ENCODE results near the gene MIOS.

Gene MIOS

DNA sequence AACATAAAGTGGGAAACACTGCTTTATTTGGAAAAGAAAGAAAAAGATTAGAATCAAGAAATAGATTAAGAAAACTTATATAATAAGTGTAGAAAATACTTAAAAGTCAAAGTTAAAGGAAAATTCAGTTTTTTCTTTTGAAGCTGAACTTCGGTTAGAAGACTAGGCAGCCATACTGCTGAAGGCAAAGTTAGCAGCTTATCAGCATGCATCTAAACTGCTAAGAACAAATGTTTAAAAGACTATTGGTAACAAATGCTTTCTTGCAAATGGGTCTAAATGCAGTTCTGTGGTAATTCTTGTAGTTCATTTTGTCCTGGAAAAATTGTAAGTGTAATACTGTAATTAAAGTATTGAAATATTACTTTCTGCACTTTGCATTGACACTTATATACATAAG, 18.0 kb downstream of the MIOS start:
- no peak for DNase-seq

DNA sequence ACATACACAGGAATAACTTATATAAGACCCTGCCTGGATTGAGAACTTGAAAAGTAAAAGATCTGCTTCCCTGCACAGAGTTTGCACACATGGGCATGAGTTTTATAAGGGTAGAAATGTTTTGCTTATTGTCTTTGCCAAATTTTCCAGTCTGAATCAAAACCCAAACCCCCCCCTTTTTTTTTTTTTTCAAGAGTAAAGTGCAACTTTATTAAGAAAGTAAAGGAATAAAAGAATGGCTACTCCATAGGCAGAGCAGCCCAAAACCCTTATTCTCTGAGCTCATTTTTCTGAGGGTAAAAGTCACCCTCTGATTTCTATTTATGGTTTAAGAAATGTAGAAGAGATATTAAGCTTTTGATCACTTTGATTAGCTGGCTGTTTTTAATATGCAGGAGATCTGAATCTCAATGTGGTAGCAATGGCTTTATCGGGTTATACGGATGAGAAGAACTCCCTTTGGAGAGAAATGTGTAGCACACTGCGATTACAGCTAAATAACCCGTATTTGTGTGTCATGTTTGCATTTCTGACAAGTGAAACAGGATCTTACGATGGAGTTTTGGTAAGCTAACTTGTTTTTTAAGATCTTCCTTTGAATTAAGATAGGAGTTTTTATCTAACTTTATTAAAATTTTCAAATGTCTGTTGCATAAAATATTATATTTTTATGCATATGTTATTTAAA, 18.7 kb downstream of the MIOS start:
- no peak for DNase-seq

DNA sequence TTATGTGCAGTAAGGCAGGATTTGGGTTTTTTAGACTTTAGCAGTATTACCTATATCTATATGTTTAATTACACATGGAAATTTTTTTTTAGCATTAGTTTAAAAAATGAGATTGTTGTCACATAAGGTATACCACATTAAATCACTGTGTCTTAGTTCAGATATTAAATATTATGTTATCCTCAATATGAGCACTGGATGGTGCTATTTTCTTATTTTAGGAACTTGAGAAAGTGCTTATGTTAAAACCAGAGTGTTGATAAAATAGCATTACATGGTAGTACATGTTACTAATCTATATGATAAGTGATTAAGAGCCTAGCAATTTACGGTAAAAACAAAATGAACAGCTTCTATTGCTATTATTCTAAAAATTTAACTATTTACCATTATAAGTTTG, 28.8 kb downstream of the MIOS start:
- no peak for DNase-seq

DNA sequence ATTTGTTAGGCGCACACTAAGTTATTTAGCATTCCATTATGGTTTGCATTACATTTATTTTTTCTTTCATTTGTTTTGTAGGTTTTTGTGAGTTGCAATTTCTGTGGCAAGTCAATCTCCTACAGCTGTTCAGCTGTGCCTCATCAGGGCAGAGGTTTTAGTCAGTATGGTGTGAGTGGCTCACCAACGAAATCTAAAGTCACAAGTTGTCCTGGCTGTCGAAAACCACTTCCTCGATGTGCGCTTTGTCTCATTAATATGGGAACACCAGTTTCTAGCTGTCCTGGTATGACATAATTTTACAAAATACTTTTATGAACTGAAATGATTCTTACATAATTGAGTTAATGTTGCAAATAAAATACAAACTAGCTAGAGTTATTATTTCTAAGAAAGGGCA, 29.5 kb downstream of the MIOS start:
- DNase-seq, result no peak

DNA sequence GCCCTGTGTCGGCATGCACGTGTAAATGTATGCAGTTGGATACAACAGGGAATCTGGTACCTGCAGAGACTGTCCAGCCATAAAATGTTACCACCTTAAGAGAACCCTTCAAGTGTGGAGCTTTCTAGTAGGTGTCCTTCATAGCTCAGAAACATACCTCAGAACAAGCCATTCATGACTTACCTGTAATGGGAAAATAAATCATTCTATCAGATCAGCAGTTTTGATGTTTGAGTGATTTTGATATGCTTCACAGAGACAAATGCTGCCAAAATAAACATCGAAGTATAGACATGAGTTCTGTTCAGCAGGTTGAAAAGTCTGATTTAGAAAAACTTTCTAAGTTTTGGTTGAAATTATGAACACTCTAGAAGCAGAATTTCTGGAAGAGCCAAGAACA, 40.3 kb downstream of the MIOS start:
- no peak for DNase-seq

DNA sequence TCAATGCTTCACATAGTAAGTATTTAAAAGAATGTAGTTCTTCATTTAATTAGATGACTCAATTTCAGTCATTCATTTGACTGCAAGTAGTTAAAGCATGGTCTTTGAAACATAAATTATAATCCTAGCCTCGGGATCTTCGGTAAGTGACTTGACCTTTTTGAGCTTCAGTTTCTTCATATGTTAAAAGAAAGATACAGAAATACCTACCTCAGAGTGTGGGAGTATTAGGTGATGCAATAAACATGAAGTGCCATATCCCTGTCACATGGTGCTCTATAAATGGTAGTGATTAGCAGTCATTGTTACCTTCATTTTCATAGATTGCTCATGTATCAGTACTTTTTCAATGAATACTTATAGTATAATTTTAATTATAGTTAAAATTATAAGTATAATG, 42.6 kb downstream of the MIOS start:
- DNase-seq, result no peak

DNA sequence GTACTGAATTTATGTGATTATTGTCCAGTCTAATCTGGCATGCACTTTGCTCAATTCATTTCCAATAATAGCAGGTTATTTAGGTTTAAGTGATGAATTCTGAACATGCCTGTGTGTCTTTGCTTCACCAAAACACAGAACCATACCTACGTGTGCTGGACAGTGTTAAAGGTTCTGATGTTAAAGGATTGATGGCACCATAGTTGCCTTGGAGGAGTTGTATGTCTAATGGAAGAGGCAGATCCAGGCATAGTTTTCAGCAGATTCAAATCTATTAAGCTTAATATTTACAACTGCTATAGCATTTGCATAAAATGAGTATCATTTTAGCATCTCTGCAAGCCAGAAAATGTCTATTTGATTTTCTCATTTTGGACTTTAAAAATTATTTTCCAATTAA, 45.8 kb downstream of the MIOS start:
- no peak for DNase-seq

DNA sequence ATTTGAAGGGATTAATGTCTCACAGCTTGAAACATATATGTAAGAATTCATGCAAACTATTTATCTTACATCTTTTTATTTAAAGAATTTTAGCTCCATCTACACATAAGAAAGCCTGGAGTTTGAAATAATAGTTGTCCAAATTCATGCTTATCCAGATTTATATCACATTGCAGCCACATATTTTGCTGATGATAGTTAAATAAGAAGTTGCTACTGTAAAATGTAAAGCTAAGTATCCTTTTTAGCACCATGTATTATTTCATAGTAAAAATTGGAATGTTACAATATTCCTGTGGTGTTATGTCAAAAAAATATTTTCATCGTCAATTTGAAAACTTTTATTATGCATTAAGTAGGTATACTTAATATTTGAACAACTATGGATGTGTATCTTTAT, 46.5 kb downstream of the MIOS start:
- DNase-seq, result no peak

DNA sequence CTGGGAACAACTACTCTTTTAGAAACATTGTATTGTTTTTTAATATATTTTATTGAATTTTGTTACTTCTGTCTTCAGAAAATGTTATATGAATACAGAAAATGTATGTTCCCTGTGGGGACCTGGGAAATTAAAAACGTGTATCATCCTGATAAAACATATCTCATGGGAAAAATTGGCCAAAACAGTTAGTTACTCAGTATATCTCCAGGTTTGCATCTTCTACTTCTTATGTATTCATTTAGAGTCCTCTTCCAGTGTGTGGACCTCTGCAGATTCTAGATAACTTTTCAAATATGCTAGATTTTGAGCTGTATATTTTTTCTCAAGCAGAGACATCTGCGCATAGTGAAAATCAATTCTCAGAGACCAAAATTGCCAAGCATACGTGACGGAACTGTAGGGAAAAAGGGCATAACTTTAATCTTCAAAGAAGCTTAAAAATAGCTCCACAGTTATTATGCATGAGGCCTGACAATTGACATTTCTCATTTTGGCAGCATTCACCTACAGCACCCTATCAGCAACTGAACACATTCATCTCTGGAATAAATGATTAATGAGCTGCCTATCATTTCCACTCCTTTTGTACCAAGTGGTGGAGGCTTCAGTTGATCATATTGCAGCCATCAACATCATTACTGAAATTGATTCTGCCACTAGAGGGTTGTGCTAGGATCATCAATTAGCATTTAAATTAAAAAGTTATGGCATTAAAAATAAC, 47.5 kb downstream of the MIOS start:
- no peak for DNase-seq

DNA sequence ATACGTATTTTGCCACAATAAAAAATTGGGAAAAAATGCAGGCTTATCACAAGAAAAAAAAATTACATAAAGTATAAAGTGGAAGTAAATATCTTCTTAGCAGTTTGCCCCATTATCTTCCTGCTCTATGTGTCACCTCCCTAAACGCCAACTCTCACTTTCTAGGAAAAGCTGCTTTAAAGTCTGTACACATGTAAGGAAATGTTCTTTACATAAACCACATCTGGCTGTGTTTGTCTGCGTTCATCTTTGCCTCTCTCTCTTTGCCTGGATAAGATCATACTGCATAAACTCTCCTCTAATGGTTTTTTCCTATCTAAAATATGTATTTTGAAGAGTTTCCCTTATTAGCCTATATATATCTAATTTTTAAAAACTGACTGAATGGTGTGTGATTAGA, 50.9 kb downstream of the MIOS start:
- no peak for DNase-seq

DNA sequence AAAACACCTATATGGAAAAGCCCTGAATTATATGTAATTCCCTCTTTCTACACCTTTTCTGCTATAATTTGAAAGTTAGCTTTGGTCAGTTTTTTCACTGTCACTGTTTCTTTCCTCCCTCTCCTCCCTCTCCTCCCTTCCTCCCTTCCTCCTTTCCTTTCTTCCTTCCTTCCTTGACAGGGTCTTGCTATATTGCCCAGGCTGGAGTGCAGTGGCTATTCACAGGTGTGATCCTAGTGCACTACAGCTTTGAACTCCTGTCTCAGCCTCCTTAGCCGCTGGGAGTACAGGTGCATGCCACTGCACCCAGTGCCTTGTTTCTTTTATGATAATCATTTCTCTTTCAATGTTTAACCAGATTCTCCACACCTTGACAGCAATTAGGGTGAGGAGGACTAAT, 51.7 kb downstream of the MIOS start:
- no peak for DNase-seq

DNA sequence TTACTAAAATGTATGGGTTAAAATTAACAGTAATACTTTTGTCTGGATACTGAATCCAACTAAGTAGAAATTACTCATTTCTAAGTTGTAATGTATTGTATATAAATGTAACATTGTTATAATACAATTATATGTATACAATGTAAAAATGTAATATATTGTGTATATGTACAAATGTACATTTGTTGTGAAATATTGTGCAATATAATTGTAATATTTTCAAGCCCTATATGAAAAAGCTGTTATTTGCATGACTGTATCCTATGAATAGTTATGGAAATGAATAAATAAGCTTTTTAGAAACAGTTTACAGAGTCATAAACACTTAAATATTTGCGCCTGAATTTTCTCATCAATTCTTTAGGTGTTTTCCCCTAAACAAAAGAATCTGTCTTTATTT, 53.6 kb downstream of the MIOS start:
- no peak for DNase-seq

DNA sequence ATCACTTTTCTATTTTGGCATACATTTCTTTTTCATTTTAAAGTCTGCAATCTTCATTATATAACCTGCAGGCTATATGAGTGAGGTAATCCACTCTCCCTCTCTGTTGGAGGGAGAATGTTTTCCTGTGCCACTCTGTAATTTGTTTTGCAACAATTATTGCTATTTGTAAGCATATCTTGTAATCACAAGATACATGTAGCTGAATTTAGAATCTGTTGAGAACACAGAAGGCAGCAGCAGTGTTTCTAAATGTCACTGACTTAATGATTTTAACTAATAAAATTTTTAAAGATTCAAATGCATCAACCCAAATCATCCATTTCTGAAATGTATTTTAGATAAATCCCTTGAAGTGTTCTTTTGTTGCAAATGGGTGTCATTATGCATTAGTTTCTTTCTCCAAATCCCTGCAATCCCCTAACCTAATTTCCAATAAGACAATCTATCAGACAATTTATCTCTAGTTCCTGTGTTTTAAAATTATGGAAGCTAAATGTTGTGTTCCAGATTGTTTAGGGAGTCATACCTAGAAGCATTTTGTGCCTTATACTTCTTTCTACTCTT, 54.0 kb downstream of the MIOS start:
- no peak for DNase-seq

DNA sequence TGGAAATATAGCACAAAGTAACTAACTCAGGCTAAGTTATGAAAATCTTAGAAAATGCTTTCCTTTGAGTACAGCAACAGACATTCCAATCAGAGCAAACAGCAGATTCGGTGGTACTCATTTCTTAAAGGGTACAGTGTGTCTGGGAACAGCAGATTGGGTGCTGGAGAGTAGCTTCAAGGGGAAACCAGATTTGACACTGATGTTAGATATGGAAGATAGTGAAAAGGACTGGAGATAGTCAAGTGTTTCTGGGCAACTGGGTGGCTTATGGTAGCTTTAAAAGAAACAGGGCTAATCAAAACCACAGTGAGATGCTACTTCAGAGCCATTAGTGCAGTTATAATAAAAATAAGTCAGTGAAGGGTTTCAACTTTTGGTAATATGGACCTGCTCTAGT, 61.8 kb downstream of the MIOS start:
- DNase-seq, result no peak

DNA sequence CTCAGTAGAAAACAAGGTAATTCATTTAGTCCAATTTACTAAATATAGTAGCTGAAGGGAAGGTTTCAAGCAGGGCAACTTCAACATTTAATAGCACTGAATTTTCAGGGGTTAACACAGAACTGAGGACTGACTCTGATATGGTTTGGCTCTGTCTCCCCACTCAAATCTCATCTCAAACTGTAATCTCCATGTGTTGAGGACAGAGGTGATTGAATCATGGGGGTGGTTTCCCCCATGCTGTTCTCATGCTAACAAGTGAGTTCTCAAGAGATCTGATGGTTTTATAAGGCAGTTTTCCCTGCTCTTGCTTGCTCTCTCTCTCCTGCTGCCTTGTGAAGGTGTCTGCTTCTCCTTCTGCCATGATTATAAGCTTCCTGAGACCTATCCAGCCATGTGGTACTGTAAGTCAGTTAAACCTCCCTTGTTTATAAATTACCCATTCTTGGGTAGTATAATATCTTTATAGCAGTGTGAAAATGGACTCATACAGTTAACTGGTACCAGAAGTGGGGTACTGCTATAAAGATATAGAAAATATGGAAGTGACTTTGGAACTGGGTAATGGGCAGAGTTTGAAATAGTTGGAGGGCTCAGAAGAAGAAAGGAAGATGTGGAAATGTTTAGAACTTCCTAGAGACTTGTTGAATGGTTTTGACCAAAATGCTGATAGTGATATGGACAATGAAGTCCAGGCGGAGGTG, 64.1 kb downstream of the MIOS start:
- no peak for DNase-seq

DNA sequence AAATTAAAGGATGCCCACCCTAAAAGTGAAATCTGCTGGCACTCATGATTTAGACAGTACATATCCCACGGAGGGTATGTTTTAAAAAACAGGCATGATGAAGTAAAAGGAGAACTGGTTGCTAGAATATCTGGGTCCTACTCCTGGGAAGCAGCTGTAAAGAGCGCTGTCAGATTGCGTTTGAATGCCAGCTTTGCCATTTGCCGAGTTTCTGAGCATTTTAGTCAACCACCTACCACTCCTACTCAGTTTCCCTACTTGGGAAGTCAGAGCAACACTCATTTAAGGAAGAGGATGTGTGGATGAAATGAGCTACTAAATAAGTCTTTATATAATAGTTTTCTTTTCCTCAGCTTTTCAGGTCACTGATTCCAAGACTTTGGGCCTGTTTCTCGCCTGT, 72.7 kb downstream of the MIOS start:
- no peak for DNase-seq

DNA sequence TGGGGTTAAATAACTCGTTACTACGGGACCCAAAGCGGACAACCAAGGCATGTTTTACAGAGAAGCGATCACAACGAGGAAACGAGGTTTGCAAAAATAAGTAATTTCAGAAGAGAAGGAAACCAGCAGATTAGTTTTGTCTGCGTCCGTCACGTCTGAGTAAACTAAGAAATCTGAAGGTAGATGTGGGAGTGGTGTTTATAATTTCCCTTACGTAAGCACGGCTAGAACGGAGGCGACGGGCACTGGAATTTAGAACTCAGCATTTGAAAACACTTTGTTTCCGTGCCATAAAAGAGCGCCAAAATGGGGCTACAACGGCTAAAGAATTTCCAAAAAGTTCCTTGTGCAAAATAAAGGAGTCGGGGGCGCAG, 73.2 kb downstream of the MIOS start:
- no peak for DNase-seq

DNA sequence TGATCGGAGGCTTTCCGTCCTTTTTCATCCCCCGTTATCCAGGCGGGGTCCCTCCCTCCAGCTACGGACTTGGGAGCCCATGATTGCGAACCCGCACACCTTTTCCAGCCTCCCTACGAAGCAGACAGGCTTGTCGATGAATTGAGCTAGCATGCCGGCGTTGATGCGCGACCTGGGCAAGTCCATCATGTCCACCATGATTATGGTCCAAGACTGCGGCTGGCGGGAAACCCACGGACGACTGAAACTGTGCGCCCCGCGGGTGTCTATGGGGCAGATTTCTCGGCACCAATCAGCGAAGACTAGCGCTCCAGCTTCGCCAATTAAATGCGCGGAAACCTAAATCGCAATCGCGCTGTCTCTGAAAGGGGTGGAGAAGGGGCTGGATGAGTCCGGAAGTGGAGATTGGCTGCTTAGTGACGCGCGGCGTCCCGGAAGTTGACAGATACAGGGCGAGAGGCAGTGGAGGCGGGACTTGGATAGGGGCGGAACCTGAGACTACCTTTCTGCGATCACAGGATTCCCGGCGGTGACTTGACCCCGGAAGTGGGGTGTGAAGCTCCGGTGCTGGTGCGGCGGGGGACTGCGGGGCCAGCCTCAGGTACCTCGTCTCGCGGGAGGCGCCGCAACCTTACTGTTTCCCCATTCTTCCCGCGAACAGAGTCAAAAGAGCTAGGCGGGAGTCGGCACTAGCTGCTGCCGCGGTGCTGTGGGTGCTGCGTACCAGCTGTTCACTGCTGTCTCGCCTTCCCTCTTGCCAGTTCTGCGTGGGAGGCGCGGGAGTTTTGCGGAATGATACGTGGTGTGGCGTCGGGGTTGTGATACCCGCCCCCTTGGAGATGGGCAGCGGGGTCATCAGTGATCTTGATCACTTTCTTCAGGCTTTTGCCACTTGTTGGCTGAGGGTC, 73.8 kb downstream of the MIOS start, which contains the start of gene UMAD1:
UMAD1 (plus strand) TSS at position 532 of the 908 bp plus-strand sequence. CDS start 32,620 bp downstream, outside the sequence.
- peak; percentile 99 for DNase-seq

DNA sequence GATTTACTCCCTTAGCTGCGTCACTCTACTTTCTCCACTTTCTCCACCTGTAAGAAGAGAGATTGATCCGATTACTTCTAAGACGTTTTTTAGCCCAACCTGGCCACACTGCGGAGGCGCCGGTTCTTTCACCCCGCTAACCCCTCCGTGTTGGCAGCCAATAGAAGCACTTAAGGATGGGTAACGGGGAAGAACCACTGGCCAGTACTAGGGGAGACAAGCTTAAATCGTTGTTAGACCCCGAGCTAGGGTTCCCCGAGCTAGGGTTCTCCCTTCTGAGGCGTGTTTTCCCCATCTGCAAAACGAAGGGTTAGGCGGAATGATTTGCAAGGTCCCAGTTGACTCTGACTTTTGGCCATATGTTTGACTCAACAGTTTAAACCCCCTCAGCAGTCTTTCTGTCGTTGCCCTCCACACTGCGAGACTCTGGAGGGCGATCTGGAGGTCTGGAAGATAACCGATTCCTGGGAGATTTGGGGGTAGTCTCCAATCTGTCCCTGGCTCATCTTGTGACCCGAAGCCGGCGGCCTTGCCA, 74.5 kb downstream of the MIOS start:
- no peak for DNase-seq

DNA sequence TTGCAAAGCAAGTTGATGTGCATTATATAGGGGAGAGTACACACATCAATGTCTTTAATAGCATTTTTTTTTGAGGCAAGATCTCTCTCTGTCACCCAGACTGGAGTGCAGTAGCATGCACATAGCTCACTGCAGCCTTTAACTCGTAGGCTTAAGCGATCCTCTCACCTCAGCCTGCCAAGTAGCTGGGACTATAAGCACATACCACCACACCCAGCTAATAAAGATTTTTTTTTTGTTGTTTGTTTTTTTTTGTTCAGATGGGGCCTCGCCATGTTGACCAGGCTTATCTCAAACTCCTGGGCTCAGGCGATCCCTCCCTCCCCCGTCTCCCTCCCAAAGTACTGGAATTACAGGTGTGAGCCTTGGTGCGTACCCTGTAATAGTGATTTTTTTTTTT, 75.4 kb downstream of the MIOS start:
- no peak for DNase-seq

DNA sequence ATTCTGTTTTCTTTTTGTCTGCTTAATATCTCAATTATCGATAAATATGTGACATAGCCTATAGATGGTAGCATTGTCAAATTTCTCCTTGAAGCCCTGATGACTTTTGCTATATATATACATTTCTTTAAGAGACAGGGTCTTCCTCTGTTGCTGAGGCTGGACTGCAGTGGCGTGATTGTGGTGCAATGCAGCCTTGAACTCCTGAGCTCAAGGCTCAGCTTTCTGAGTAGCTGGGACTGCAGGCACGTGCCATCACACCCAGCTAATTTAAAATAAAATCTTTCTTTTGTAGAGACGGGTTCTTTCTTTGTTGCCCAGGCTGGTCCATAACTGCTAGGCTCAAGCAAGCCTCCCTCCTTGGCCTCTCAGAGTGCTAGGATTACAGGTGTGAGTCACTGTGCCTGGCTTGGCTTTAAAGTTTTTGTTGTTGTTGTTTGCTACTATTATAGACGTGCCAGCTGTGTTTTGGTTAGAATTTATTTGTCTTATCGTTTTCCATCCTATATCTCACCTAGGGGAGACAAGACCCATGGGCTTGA, 80.9 kb downstream of the MIOS start:
- DNase-seq, result no peak

DNA sequence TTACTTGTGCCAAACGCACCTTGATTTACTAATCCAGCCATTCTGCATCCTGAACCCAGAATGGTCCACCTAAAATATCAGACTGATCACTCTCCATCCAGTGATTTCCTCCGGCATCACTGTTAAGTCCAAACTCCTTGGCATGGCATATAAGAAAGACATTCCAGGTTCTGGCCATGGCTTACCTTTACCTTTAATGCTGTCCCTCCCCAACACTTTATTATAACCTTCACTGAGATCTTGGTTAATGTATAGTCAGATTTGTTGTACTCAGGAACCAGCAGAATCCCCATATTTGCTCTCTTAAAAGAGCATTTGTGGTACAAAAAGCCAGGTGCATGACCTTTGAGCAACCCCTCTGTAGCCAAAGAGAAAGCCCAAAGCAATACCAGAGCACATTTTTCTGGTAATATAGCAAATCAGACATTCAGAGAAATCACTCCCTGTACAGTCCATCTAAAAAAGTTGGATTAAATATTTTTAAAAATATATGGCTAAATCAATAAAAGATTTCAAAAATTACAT, 84.1 kb downstream of the MIOS start:
- DNase-seq, result no peak

All from NCI-H2081 treated with DMSO at 0.1 percent for 48 hours (cell line).